SK-N-SH (cell line): ENCODE results near the gene ADRM1. TPM values are rescaled to one million over a fixed set of nuclear protein-coding genes. Genes with fewer than 3 reads are reported as not detected.

Source experiments
- CTCF ChIA-PET: fragments of 300-600, 350-600 bp; formaldehyde crosslinking; extraction: SDS; loops from one replicate; lab custom pipeline; 2021; lab: Yijun Ruan, JAX
- POLR2A ChIA-PET: fragments of 350-600 bp; sonication (Branson Sonifier 250); formaldehyde crosslinking; extraction: SDS; loops from one replicate; lab custom pipeline; 2020; ENCODE audit warnings: antibody characterized with exemption, inconsistent platforms; lab: Yijun Ruan, JAX
- DNase-seq: peaks from one replicate; pipeline ENCODE4 v3.0.0; 2012
- H2AFZ ChIP-seq: fragments of 200-600 bp; sonication (generic); 2 replicates; pipeline ENCODE4 v1.8.1; 2016; ENCODE audit warnings: antibody characterized with exemption, mild to moderate bottlenecking, low read depth
- H3F3A ChIP-seq: fragments of 200-600 bp; sonication (generic); replicated peaks from 2 replicates; pipeline ENCODE3; 2016; ENCODE audit warnings: antibody characterized with exemption, mild to moderate bottlenecking; ENCODE audit not compliant: insufficient read depth
- H3K27ac ChIP-seq, 2 experiments: fragments of 200-500 bp in 1 of 2; fragments of 200-600 bp in 1 of 2; sonication (Bioruptor generic) in 1 of 2; sonication (generic), shearing (Covaris generic) in 1 of 2; 2 replicates each; pipeline versions ENCODE4 v1.5.1 to v1.6.1; 2014 to 2016; ENCODE audit warnings: low read depth in 2 of 2, inconsistent platforms in 1 of 2, low read length in 1 of 2, mild to moderate bottlenecking in 1 of 2, mixed read lengths in 1 of 2
- H3K27me3 ChIP-seq: fragments of 200-600 bp; sonication (generic), shearing (Covaris generic); 2 replicates; pipeline ENCODE4 v1.6.1; 2016; ENCODE audit warnings: mixed run types; ENCODE audit not compliant: insufficient read depth
- H3K36me3 ChIP-seq, 2 experiments: fragments of 200-500 bp in 1 of 2; fragments of 200-600 bp in 1 of 2; sonication (Bioruptor generic) in 1 of 2; sonication (generic) in 1 of 2; replicated peaks in 1 of 2; 2 replicates each; pipeline versions ENCODE3 to v1.5.1; 2014 to 2016; ENCODE audit warnings: low read length in 1 of 2, mild to moderate bottlenecking in 1 of 2; ENCODE audit not compliant: insufficient read depth in 2 of 2, control insufficient read depth in 1 of 2
- H3K4me1 ChIP-seq, 2 experiments: fragments of 200-500 bp in 1 of 2; fragments of 200-600 bp in 1 of 2; sonication (Bioruptor generic) in 1 of 2; sonication (generic), shearing (Covaris generic) in 1 of 2; 2 replicates each; pipeline versions ENCODE4 v1.5.1 to v1.6.1; 2014 to 2016; ENCODE audit warnings: low read depth in 1 of 2, low read length in 1 of 2, mixed run types in 1 of 2; ENCODE audit not compliant: insufficient read depth in 2 of 2, control insufficient read depth in 1 of 2
- H3K4me2 ChIP-seq: fragments of 200-600 bp; sonication (generic), shearing (Covaris generic); 2 replicates; pipeline ENCODE4 v1.6.1; 2017; ENCODE audit warnings: mixed run types
- H3K4me3 ChIP-seq, 2 experiments: fragments of 200-500 bp in 1 of 2; fragments of 200-600 bp in 1 of 2; sonication (Bioruptor generic) in 1 of 2; sonication (generic), shearing (Covaris generic) in 1 of 2; 2 replicates each; pipeline versions ENCODE4 v1.5.1 to v1.8.1; 2014 to 2016; ENCODE audit warnings: low read depth in 2 of 2, inconsistent platforms in 1 of 2, low read length in 1 of 2, mild to moderate bottlenecking in 1 of 2, mixed read lengths in 1 of 2, moderate library complexity in 1 of 2
- H3K79me2 ChIP-seq: fragments of 200-600 bp; sonication (generic); 2 replicates; pipeline ENCODE4 v1.8.1; 2017; ENCODE audit warnings: mild to moderate bottlenecking; ENCODE audit not compliant: insufficient read depth
- H3K9ac ChIP-seq: fragments of 200-600 bp; sonication (generic); 2 replicates; pipeline ENCODE4 v1.6.1; 2017; ENCODE audit warnings: mixed run types
- H3K9me2 ChIP-seq: fragments of 200-600 bp; sonication (generic); 2 replicates; pipeline ENCODE4 v1.6.1; 2017; ENCODE audit warnings: mixed run types
- H3K9me3 ChIP-seq: fragments of 200-600 bp; sonication (generic); 2 replicates; pipeline ENCODE4 v1.6.1; 2017; ENCODE audit warnings: mixed run types, mild to moderate bottlenecking, moderate library complexity
- H4K20me1 ChIP-seq: fragments of 200-600 bp; sonication (generic); 2 replicates; pipeline ENCODE4 v1.6.1; 2017; ENCODE audit warnings: mild to moderate bottlenecking, mixed run types; ENCODE audit not compliant: insufficient read depth
- GATA2 ChIP-seq: sonication (generic); formaldehyde crosslinking; IDR thresholded peaks from 2 replicates; pipeline ENCODE4 v1.5.0; 2020; ENCODE audit warnings: mild to moderate bottlenecking, missing genetic modification reagents
- MEF2A ChIP-seq: IDR thresholded peaks from 2 replicates; pipeline ENCODE4 v1.4.0; 2012; ENCODE audit warnings: low read depth, borderline replicate concordance
- MXI1 ChIP-seq: IDR thresholded peaks from 2 replicates; pipeline ENCODE4 v1.6.1; 2012; ENCODE audit warnings: mild to moderate bottlenecking, low read depth, low read length, improper control_type of control experiment
- PBX3 ChIP-seq: IDR thresholded peaks from 2 replicates; pipeline ENCODE4; 2012
- SMC3 ChIP-seq: IDR thresholded peaks from 2 replicates; pipeline ENCODE4 v1.6.1; 2012; ENCODE audit warnings: low read depth, low read length, improper control_type of control experiment
- TCF12 ChIP-seq: IDR thresholded peaks from 2 replicates; pipeline ENCODE4 v1.4.0; 2012
- TEAD4 ChIP-seq: IDR thresholded peaks from 2 replicates; pipeline ENCODE4 v1.4.0; 2012; ENCODE audit warnings: mild to moderate bottlenecking, borderline replicate concordance; ENCODE audit not compliant: insufficient read depth
- USF2 ChIP-seq: fragments of 150-350 bp; IDR thresholded peaks from 2 replicates; pipeline ENCODE4 v1.6.1; 2017; ENCODE audit warnings: antibody characterized with exemption, low read length, low read depth, borderline replicate concordance
- YY1 ChIP-seq: IDR thresholded peaks from 2 replicates; pipeline ENCODE4 v1.4.0; 2012; ENCODE audit warnings: low read depth, mild to moderate bottlenecking
- WGBS: methylation state at CpG from one replicate; pipeline ENCODE4 v1.1.6; 2017; ENCODE audit warnings: low lambda C conversion rate; 5-methylcytosine and 5-hydroxymethylcytosine counted together
- polyA plus RNA-seq, 3 experiments: library from polyadenylated mRNA; depleted of rRNA; stranded (reverse); fragments of >200 nt; gene quantifications; 2 replicates each; pipeline ENCODE4 v1.2.3, GENCODE V29; 2012
- TF ChIP-seq, protein P1 (sequence below): fragments of 200-600 bp; sonication (generic); IDR thresholded peaks from 2 replicates; pipeline ENCODE4 v1.6.1; 2017; ENCODE audit warnings: antibody characterized with exemption, mild to moderate bottlenecking, moderate library complexity
- TF ChIP-seq, protein P2 (sequence below): fragments of 150-350 bp; IDR thresholded peaks from 2 replicates; pipeline ENCODE4 v1.6.1; 2016; ENCODE audit warnings: mild to moderate bottlenecking, low read depth, low read length
- TF ChIP-seq, protein P3 (sequence below): IDR thresholded peaks from 2 replicates; pipeline ENCODE4 v1.4.0; 2012; ENCODE audit warnings: low read depth, borderline replicate concordance
- TF ChIP-seq, protein P4 (sequence below): IDR thresholded peaks from 2 replicates; pipeline ENCODE4 v1.6.1; 2012; ENCODE audit warnings: mild to moderate bottlenecking, low read depth, low read length, moderate library complexity
- TF ChIP-seq, protein P5 (sequence below): IDR thresholded peaks from 2 replicates; pipeline ENCODE4 v1.4.0; 2012; ENCODE audit warnings: low read depth
- TF ChIP-seq, protein P6 (sequence below): IDR thresholded peaks from 2 replicates; pipeline ENCODE4 v1.4.0; 2012; ENCODE audit warnings: low read depth, borderline replicate concordance

The ADRM1 gene
- polyA plus RNA-seq, 1 of the 3 experiments (the other 2 are of a cell fraction), result 142 TPM

GRCh38 chr20:62323980-62324906, 21.4 kb downstream of the ADRM1 start:
- WGBS, result 77% methylated on average over 11 of the region's 25 CpGs
- no peaks in the 10 kb centered on the region for H3K4me1 ChIP-seq
- no peak overlapping the region for H3K4me2 ChIP-seq
- H4K20me1 ChIP-seq, result no peaks in the 10 kb centered on the region
- ChIA-PET POLR2A (no interaction called here), CTCF (interaction anchor here (1.1 kb wide), 1 partner anchor 45 kb away, joined by 3 read pairs; no protein-coding TSS in a partner anchor)
- H3K36me3 ChIP-seq, result peaks cover 0 to 66% of the 10 kb centered on the region in 2 experiments
- no peak for TF ChIP-seq SMC3
- TF ChIP-seq, protein P1, sequence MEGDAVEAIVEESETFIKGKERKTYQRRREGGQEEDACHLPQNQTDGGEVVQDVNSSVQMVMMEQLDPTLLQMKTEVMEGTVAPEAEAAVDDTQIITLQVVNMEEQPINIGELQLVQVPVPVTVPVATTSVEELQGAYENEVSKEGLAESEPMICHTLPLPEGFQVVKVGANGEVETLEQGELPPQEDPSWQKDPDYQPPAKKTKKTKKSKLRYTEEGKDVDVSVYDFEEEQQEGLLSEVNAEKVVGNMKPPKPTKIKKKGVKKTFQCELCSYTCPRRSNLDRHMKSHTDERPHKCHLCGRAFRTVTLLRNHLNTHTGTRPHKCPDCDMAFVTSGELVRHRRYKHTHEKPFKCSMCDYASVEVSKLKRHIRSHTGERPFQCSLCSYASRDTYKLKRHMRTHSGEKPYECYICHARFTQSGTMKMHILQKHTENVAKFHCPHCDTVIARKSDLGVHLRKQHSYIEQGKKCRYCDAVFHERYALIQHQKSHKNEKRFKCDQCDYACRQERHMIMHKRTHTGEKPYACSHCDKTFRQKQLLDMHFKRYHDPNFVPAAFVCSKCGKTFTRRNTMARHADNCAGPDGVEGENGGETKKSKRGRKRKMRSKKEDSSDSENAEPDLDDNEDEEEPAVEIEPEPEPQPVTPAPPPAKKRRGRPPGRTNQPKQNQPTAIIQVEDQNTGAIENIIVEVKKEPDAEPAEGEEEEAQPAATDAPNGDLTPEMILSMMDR, result no peak
- no peak for TF ChIP-seq PBX3
- TF ChIP-seq, protein P2, sequence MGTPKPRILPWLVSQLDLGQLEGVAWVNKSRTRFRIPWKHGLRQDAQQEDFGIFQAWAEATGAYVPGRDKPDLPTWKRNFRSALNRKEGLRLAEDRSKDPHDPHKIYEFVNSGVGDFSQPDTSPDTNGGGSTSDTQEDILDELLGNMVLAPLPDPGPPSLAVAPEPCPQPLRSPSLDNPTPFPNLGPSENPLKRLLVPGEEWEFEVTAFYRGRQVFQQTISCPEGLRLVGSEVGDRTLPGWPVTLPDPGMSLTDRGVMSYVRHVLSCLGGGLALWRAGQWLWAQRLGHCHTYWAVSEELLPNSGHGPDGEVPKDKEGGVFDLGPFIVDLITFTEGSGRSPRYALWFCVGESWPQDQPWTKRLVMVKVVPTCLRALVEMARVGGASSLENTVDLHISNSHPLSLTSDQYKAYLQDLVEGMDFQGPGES, result no peak
- TF ChIP-seq, protein P3, sequence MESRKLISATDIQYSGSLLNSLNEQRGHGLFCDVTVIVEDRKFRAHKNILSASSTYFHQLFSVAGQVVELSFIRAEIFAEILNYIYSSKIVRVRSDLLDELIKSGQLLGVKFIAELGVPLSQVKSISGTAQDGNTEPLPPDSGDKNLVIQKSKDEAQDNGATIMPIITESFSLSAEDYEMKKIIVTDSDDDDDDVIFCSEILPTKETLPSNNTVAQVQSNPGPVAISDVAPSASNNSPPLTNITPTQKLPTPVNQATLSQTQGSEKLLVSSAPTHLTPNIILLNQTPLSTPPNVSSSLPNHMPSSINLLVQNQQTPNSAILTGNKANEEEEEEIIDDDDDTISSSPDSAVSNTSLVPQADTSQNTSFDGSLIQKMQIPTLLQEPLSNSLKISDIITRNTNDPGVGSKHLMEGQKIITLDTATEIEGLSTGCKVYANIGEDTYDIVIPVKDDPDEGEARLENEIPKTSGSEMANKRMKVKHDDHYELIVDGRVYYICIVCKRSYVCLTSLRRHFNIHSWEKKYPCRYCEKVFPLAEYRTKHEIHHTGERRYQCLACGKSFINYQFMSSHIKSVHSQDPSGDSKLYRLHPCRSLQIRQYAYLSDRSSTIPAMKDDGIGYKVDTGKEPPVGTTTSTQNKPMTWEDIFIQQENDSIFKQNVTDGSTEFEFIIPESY, result no peak
- TF ChIP-seq, protein P4, sequence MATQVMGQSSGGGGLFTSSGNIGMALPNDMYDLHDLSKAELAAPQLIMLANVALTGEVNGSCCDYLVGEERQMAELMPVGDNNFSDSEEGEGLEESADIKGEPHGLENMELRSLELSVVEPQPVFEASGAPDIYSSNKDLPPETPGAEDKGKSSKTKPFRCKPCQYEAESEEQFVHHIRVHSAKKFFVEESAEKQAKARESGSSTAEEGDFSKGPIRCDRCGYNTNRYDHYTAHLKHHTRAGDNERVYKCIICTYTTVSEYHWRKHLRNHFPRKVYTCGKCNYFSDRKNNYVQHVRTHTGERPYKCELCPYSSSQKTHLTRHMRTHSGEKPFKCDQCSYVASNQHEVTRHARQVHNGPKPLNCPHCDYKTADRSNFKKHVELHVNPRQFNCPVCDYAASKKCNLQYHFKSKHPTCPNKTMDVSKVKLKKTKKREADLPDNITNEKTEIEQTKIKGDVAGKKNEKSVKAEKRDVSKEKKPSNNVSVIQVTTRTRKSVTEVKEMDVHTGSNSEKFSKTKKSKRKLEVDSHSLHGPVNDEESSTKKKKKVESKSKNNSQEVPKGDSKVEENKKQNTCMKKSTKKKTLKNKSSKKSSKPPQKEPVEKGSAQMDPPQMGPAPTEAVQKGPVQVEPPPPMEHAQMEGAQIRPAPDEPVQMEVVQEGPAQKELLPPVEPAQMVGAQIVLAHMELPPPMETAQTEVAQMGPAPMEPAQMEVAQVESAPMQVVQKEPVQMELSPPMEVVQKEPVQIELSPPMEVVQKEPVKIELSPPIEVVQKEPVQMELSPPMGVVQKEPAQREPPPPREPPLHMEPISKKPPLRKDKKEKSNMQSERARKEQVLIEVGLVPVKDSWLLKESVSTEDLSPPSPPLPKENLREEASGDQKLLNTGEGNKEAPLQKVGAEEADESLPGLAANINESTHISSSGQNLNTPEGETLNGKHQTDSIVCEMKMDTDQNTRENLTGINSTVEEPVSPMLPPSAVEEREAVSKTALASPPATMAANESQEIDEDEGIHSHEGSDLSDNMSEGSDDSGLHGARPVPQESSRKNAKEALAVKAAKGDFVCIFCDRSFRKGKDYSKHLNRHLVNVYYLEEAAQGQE, result no peak
- TF ChIP-seq TEAD4, result no peak
- no peak for TF ChIP-seq YY1
- TF ChIP-seq, protein P5, sequence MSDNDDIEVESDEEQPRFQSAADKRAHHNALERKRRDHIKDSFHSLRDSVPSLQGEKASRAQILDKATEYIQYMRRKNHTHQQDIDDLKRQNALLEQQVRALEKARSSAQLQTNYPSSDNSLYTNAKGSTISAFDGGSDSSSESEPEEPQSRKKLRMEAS, result no peak
- TF ChIP-seq USF2, result no peak
- no peak for TF ChIP-seq GATA2 (CRISPR knock-in tag)
- TF ChIP-seq MEF2A, result no peak
- TF ChIP-seq TCF12, result no peak
- TF ChIP-seq, protein P6, sequence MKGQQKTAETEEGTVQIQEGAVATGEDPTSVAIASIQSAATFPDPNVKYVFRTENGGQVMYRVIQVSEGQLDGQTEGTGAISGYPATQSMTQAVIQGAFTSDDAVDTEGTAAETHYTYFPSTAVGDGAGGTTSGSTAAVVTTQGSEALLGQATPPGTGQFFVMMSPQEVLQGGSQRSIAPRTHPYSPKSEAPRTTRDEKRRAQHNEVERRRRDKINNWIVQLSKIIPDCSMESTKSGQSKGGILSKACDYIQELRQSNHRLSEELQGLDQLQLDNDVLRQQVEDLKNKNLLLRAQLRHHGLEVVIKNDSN, result no peak
- no peak for TF ChIP-seq MXI1
- no peak overlapping the region for H3K4me3 ChIP-seq
- H3K9me2 ChIP-seq, result no peaks in the 10 kb centered on the region
- H3K79me2 ChIP-seq, result no peaks in the 10 kb centered on the region
- DNase-seq, result no peak
- no peaks in the 10 kb centered on the region for H3F3A ChIP-seq
- H3K27ac ChIP-seq, result no peak overlapping the region
- H3K9me3 ChIP-seq, result no peaks in the 10 kb centered on the region
- no peak overlapping the region for H2AFZ ChIP-seq
- H3K27me3 ChIP-seq, result no peaks in the 10 kb centered on the region
- H3K9ac ChIP-seq, result no peak overlapping the region
